Embryonic facial prominence (tissue), 1 donor: ENCODE results near the gene ECSCR.

Source experiments
- DNase-seq: peaks from one replicate; pipeline ENCODE4 v3.0.0-alpha.2; 2016; ENCODE audit errors: extremely low spot score

The ECSCR gene

DNA sequence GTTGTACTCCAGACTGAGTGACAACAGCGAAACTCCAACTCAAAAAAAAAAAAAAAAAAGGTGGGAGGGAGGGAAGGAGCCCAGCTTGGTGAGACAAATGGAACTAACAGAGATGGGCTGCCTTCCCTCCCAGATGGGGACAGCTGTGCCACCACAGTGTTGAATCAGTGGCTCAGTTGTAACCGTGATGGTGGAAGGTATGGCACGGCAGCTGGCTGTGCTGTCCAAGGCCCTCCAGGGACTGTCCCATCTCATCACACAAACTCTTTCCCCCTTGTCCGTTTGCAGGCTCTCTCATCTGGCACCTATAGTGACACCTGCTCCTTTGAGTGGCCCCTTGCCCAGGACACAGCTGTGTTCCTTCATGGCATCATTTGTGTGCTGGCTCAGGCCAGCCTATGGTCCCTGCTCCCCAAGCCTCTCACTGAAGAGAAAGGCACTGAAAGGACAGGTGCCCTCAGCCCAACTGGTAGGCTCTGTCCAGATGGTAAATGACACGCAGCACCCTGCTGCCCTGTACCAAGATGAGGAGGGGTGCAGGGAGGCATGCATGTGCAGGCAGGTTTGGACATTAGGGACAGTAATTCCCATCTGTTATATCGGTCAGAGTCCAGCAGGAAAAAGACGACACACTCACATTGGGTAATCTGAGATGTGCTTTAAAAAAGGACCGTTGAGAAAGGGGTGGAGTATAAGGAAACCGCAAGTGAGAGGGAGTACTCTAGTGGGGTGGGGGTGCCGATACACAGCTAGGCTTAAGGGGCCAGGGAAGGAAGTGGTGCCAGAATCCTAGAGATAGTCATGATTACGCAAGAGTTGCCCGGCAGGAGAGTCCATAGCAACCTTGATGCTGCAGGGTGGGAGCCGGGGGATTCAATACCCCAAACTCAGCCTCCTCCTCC is 12.6 kb upstream of the ECSCR start:
- DNase-seq = no peak

DNA sequence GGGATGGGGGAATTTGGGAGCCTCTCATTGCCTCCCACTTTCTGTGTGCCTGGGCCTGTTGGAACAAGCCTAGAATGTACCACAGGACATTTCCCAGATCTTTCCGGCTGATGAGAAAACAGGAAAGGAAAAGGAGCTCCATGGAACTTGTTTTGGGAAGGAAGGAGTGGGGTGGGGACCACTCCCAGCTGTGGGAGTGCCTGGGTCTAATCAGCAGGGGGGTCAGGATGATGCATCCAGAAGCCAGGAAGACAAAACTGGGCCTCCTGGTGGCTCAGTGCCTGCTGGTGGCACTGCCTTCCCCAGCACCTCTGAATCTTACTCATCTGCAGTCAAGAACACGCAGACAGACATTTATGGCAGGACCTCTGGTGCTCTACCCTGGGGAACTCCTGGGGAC is 11.0 kb upstream of the ECSCR start:
- DNase-seq = no peak

DNA sequence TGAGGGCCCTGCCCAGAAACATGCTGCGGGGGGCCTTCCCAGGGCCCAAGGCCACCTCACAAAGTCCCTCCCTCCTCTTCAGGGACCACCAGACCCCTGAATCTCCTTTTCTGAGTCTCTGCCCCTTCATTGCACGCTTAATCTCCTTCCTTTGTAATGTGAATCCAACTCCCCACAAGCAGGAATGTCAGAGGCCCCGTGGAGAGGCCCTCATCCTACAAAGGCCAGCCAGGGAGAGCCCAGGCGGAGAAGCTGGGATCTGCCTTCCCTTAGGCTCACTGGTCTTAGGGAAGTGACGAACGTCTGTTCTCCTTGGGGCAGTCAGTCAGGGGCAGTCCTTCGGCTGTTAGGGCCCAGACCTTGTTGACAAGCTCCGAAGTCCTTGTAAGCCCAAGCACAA is 10.6 kb upstream of the ECSCR start:
- DNase-seq = no peak

DNA sequence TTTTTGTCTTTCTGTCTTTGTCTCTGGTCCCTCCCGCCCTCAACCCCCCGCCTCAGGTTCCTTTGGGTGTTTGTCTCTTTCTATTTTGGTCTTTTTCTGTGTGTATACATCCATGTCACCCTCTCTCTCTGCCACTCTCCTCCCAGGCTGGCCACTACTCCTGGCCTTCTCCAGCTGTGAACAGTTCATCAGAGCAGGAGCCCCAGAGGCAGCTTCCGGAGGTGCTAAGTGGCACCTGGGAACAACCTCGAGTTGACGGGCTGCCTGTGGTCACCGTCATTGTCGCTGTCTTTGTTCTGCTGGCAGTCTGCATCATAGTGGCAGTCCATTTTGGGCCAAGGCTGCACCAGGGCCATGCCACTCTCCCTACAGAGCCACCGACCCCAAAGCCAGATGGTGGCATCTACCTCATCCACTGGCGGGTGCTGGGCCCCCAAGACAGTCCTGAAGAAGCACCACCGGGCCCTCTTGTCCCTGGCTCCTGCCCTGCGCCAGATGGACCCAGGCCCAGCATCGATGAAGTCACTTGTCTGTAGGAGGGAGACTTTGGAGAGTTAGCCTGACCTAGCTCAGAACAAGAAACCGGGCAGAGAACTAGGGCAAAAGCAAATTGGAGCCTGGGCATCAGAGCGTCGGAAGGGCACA is 10.0 kb upstream of the ECSCR start:
- DNase-seq = no peak

DNA sequence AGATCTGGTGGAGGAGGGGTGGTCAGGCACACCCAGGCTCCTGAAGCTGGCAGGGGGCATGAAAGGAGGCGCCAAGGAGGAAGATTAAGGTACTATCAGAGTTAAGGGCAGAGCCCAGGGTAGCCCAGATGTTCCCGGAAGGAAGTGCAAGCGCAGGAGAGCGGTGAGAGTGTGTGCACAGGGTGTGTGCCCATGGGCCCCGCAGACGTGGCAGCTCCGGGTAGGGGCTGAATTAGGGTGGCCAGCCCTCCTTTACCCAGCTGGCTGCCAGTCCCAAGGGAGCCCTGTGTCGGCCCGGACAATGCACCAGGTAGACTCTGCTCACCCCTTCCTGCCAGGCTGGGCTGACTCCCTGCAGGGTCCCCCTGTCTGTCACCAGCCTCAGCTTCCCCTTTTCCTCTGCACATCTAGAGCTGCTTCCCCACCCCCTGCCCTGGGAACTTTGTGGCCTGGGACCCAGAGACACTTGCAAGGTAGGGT is 8.3 kb upstream of the ECSCR start, which contains the start of gene SMIM33:
TSS of gene SMIM33 (plus strand) at position 184 of the 480 bp plus-strand sequence. CDS start at position 302, 118 bp downstream.
- no peak for DNase-seq

DNA sequence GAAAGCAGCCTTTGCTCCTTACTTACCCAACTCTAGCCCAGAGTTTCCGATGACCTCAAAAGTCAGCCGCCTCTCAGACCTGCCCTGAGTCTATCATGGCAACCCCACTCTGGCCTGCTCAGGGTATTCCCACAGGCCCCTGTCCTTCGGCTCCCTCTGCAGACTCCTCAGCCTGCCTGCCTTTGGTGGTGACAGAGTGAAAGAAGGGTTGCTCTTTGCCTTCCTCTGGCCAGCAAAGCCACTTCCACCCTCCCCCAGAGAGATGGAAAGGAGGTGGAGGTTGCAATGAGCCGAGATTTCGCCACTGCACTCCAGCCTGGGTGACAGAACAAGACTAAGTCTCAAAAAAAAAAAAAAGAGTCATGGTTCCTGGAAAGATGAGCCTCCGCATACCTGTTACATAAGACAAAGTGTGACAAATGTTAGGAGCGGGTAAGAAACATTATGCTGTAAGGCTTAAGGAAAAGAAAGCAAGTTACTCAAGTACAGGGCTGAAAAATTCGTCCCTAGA is 5.9 kb upstream of the ECSCR start:
- DNase-seq = no peak

DNA sequence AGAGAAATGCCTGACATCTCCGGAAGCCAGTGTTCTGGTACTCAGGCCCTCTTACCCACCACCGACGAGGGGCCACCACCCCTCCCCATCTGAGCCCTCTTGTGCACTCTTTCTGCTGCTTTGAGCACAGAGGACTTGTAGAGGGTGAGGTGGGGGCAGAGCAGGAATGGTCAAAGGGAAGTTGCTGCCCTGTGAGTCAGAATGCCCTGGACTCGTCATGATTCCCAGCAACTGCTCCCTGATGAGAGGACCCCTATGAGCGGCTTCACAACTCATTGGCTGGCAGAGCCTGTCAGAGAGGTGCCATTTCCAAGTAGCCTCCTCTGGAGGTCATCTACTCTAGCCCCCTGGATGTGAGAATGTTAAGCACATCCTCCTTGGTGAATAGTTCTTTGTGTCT is 845 bp downstream of the ECSCR start:
- DNase-seq = no peak

DNA sequence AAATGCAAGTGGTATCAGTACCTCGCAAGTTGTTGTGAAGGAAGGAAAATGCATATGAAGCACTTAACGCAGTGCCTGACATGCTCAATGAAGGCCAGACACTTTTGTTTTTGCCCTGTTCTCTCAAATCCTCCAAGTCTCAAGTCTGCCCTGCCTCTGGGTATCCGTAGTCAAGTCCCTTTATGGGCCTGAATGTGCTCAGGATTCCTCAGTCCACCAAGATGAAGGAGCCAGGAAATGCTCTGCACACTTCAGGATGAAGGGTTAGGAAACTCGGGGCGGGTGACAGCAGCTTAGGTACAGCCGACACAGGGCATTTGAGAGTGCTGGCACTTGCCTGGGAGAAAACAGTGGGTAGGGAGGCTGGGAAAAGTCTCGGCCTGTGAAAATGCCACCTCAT is 1.4 kb downstream of the ECSCR start:
- no peak for DNase-seq

DNA sequence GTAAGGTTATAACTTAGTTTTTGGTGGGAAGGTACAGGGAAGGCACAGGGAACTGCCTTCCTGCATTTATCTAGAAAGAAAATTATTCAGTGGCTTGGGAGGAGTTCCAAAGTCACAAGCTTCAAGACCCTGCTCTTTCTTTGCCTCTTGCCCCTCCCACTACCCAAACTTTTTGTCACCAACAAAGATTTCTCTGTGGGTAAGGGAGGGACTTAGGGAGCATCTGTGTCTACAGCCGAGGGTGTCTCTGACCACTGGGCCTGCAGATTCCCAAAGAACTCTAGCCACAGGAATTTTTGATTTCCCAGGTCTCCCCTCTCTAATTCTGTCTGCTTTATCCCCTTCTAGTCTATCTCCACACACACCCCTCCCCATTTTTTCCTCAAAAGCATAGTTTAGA is 2.1 kb downstream of the ECSCR start:
- no peak for DNase-seq

DNA sequence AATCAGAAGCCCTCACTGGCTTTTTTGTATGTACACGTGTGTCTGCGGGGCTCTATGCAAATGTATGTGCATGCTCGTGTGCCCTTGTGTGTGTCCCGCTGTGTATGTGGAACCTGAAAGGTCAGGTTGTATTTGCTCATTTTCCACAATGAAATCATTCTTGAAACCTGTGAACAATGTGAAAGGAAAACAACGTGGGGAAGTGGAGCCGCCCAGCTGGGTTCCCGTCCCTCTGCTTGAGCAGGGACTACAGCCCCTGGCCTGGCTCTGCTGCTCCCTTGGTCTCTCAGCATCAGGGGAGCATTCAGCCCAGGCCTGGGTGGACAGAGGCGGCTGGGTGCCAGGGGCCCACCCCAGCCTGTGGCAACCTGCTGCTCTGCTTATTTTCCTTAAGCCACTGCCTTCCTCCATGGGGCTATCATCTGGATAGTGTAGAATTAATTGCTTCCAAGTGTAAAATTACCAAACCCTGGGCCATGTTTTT is 3.0 kb downstream of the ECSCR start:
- DNase-seq = no peak

DNA sequence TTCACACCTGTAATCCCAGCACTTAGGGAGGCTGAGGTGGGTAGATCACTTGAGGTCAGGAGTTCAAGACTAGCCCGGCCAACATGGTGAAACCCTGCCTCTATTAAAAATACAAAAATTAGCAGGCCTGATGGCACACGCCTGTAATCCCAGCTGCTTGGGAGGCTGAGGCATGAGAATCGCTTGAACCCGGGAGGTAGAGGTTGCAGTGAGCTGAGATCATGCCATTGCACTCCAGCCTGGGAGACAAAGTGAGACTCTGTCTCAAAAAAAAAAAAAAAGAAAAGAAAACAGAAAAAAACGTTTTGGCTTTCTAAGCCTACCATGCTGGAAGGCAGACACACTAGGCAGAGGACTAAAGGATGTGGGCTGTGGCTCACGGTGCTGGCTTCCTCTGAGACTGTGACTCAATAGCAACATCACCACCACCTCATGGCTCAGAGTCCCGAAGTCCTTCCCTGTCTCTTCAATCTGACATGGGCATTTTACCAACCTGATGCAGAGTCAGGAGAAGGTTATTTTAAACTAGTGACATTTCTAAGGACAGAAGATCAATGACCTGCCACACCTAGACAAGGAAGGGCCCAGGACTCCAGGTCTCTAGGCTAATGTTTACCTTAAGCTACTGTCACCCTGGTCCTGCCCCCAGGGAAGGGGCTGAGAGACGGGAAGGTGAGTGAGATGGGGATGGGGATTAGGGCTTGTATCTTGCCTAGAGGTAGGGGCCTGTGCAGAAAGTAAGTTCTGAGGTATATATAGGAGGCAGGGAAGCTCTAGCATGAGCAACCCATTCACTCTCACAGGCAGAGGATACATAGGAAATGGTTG is 3.7 kb downstream of the ECSCR start:
- DNase-seq = no peak

DNA sequence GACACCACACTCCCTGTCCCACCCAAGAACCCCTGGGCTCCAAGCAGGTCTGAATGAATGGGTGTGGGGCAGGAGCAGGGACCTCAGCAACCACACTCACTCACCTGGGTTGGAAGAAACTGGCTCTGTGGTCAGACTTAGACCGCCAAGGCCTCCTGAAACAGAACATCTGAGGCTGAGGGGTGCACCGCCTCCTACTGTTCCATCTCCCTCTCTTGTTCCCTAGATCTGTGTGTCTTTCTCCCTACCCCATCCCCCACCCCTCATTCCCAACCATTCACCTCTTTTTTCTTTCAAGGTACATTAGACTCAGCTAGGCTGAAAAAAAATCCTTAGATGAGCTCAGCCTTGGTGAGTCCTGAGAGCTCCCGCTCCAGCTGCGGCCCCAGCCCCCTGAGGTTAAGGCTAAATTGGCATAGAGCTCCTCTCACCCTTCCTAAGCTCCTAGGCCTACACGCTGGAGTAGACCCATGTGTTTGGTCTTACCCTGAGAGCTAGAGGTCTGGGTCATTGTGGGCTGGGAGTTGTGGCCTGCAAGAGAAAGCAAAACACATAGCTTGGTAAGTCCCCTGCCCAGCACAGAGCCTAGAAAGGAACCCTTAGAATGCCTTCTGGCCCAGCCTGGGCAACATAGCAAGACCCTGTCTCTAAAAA is 4.8 kb downstream of the ECSCR start:
- DNase-seq = no peak

DNA sequence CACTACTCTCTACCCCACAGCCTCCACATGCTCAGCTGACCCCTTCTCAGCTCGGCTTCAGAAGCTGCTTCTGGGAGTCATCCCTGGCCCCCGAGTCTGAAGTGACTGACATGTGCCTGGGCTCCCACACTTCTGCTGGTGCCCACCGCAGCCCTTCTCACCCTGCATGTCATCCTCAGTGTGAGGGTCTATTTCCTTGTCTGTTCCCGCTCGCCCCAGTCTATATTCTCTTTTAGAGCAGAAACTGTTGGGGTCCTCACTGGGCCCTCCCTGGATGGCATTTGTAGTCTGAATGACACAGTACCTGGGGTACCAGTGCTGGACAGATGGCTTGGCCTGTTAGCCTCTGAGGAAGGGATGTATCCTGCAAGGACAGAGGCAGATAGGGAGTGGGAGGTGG is 5.3 kb downstream of the ECSCR start:
- DNase-seq = no peak

DNA sequence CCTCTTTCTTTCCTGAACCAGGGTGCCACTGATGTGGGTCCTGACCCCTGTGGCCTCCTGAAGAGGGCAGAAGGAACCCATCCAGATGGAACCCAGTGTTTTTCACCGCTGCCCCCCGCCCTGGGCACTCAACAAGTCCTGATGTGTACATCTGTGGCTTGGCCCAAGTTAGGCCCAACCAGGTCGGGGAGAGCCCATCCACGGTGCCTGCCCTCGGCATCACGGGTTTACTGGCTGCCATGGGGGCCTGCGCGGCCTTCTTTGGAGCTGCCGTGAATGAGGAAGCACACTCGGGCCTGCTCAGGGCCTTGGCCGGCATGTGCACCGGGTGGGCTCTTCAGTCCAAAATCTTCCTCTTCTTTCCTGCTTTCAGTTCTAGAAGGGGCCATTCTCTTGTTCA is 5.8 kb downstream of the ECSCR start:
- DNase-seq = no peak

DNA sequence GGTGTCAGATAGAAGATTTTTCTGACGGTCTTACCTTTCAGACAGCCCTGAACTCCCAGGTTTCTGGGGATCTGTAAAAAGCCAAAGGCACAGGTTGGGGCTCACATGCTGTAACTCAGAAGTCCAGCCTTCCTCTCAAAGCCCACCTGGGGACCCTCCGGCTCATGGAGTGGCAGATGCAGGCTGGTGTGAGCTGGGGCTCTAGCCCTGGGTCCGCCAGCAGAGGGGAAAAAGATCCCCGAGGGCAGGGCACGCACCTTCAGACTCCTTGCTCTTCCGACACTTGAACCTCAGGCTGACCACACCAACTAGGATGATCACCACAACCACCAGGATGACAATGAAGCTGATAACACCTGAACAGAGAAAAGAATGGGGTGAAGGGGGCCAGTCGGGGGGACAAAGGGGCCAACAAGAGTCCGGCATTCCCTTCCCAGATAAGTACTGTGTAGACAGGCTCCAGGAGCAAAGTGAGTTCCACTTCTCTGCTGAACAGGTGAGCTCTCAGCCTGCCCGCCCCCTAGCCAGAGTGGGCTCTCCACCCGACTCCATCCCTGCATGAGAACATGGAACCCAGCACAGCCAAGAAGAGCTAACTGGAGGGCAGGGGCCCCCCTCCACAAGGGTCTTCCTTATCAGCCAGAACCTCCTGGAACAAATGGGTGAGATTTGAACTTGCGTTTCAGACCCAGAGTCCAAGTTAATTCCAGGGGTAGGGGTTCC is 7.8 kb downstream of the ECSCR start:
- DNase-seq = no peak

DNA sequence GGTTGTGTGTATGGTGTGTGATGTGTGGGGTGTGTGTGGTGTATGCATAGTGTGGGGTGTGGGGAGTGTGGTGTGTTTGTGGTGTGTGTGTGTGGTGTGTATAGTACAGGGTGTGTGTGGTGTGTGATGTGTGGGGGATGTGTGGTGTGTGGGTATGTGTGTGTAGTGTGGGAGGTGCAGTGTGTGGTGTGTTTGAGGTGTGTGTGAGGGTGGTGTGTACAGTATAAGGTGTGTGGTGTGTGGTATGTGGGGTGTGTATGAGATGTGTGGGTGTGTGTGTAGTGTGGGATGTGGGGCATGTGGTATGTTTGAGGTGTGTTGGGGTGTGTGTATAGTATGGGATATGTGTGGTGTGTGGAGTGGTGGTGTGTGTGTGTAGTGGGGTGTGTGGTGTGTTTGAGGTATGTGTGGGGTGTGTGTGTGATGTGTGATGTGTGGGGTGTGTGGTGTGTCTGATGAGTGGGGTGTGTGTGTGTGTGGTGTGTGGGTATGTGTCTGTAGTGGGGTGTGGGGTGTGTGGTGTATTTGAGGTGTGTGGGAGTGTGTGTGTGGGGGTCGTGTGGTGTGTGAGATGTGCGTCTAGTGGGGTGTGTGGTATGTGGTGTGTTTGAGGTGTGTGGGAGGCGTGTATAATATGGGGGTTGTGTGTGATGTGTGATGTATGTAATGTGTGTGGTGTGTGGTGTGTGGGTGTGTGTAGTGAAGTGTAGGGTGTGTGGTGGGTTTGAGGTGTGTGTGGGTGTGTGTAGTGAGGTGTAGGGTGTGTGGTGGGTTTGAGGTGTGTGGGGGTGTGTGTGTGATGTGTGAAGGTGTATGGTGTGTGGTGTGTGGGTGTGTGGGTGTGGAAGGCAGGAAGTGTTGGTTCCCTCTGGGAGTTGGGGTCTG is 8.6 kb downstream of the ECSCR start:
- DNase-seq = no peak

DNA sequence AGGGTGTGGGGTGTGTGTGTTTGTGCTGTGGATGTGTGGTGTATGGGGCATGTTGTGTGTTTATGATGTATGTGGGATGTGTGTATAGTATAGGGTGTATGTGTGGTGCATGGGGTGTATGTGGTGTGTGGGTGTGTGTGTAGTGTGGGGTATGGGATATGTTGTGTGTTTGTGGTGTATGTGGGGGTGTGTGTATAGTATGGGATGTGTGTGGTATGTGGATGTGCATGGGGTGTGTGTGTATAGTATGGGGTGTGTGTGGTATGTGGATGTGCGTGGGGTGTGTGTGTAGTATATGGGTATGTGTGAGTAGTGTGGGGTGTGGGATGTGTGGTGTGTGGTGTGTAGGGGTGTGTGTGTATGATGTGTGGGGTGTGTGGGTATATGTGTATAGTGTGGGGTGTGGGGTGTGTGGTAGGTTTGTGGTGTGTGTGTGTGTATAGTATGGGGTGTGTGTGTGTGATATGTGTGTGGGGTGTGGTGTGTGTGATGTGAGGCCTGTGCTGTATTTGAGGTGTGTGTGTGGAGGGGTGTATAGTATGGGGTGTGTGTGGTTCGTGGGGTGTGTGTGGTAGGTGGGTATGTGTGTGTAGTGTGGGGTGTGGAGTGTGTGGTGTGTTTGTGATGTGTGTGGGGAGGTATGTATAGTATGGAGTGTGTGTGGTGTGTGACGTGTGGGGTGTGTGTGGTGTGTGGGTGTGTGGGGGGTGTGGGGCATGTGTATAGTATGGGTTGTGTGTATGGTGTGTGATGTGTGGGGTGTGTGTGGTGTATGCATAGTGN is 10.5 kb downstream of the ECSCR start:
- DNase-seq = no peak

DNA sequence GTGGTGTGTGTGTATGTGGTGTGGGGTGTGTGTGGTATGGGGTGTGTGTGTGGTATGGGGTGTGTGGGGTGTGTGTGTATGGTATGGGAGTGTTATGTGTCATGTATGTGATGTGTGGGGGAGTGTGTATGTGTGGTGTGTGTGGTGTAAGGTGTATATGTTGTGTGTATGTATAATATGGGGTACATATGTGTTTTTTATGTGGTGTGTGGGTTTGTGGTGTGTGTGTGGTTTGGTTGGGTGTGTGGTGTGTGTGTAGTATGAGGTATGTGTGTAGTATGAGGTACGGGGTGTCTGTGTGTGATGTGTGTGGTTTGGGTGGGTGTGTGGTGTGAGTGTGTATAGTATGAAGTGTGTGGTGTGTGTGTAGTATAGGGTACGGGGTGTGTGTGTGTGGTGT is 11.4 kb downstream of the ECSCR start:
- no peak for DNase-seq
